ENCODE data around the gene KDM4E.

DNA sequence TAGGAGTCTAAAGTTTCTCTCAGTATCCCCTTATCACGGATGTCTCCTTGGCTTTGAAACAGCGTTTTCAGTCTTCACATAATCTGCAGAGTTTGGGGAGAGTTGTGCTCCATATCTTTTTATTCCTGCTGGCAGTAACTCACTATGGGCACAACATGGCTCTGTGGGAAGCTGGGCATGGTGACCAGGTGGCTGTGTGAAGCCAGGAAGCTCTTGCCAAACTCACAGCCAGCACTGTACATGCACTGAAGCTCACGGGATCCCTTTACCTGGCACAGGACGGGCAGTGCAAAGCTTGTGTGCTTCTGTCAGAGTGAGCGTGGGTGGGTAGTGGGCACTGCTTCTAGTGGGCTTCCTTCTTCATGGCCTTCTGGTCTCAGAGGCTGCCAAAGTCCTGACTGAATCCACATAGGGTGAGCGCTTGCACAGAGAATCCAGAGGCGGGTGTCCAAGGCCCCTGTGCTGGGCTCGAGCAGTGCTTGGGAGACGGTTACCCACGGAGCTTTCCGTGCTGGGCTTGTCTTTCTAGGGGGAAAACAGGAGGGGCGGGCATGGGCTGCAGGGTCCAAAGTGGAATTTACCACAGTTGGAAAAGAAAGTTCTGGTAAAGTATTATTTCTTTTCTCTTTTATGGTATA, 10.8 kb upstream of the KDM4E start:
- TF ChIP-seq, protein P1, sequence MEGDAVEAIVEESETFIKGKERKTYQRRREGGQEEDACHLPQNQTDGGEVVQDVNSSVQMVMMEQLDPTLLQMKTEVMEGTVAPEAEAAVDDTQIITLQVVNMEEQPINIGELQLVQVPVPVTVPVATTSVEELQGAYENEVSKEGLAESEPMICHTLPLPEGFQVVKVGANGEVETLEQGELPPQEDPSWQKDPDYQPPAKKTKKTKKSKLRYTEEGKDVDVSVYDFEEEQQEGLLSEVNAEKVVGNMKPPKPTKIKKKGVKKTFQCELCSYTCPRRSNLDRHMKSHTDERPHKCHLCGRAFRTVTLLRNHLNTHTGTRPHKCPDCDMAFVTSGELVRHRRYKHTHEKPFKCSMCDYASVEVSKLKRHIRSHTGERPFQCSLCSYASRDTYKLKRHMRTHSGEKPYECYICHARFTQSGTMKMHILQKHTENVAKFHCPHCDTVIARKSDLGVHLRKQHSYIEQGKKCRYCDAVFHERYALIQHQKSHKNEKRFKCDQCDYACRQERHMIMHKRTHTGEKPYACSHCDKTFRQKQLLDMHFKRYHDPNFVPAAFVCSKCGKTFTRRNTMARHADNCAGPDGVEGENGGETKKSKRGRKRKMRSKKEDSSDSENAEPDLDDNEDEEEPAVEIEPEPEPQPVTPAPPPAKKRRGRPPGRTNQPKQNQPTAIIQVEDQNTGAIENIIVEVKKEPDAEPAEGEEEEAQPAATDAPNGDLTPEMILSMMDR (IDR thresholded peaks at IDR 0.05): no peak
- no peak for TF ChIP-seq POLR2A (IDR thresholded peaks at IDR 0.05)
